Mesothelial cell of epicardium (in vitro differentiated cells): ENCODE data around the gene ARHGEF3. TPM values are rescaled to one million over a fixed set of nuclear protein-coding genes. Genes with fewer than 3 reads are reported as not detected.

Experiments used
- DNase-seq, 2 experiments: peaks; one replicate each; pipeline ENCODE4 v3.0.0; 2021; ENCODE audit warnings: low spot score in 2 of 2; ENCODE audit not compliant: unreplicated experiment in 2 of 2
- H3K27ac Mint-ChIP-seq: 2 replicates; pipeline ENCODE4 v1.8.0; 2021; ENCODE audit warnings: mixed read lengths
- H3K27me3 Mint-ChIP-seq: 2 replicates; pipeline ENCODE4 v1.8.0; 2021; ENCODE audit warnings: low read depth, mixed read lengths
- H3K36me3 Mint-ChIP-seq: 2 replicates; pipeline ENCODE4 v1.8.0; 2021; ENCODE audit warnings: mixed read lengths
- H3K4me1 Mint-ChIP-seq: 2 replicates; pipeline ENCODE4 v1.8.0; 2021; ENCODE audit warnings: mixed read lengths
- H3K4me3 Mint-ChIP-seq: 2 replicates; pipeline ENCODE4 v1.8.0; 2021; ENCODE audit warnings: mild to moderate bottlenecking, moderate library complexity, mixed read lengths
- H3K9me3 Mint-ChIP-seq: 2 replicates; pipeline ENCODE4 v1.8.0; 2021; ENCODE audit warnings: mixed read lengths
- CTCF ChIP-seq: fragments of 200-600 bp; sonication (generic); IDR thresholded peaks from one replicate; pipeline ENCODE4 v1.5.0; 2021; ENCODE audit warnings: antibody characterized with exemption; ENCODE audit not compliant: unreplicated experiment
- total RNA-seq: library from RNA; stranded (reverse); gene quantifications from 3 replicates; pipeline ENCODE4 v1.2.1, GENCODE V29; 2021

The ARHGEF3 gene
- total RNA-seq, 1 donor from 2014 or later: 29.0 TPM

- DNase-seq: no peak
- Mint-ChIP-seq H3K4me3 (no peak overlapping the region), H3K27ac (peak overlapping the region; percentile 51), H3K4me1 (peaks cover 40% of the 10 kb centered on the region), H3K9me3 (no peaks in the 10 kb centered on the region), H3K36me3 (no peaks in the 10 kb centered on the region), H3K27me3 (no peaks in the 10 kb centered on the region)
- TF ChIP-seq CTCF: no peak
Measured at GRCh38 chr3:56825567-56826438, 24.1 kb upstream of the ARHGEF3 start.

DNA sequence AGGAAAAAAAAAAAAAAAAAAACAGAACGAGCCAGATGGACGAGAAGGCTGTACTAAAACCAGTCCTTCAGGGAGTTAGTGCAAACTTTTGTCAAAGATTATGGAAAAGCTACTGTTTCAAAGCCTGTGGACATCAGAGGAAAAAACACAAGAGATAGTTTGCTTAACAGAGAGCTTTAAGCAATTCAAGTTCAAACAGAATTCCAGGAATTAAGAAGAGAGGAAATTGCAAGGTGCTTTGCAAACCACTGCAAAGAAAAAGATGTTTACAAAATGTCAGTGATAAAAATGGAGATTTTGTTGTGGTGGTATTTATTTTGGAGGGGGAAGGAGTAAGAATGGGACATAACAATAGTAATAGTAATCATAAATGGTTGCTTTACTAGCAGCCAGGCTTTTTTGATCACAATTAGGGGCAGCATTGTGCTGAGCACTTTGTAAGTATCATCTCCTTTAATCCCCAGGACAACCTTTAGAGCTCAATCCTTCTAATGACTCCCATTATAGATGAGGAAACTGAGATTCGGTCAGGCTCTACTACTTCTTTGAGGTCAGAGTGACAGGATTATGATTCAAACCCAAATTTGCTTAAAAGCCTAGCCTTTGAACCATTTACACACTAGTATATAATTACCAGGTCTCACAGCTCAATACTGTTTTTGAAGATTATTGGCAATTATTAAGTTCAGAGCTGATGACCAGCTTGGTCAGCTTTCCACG is 22.4 kb upstream of the ARHGEF3 start:
- peaks cover 37% of the 10 kb centered on the region for H3K4me1 Mint-ChIP-seq
- H3K27me3 Mint-ChIP-seq: no peaks in the 10 kb centered on the region
- H3K36me3 Mint-ChIP-seq: no peaks in the 10 kb centered on the region
- H3K27ac Mint-ChIP-seq: peak overlapping the region; percentile 84
- no peak overlapping the region for H3K4me3 Mint-ChIP-seq
- no peak for TF ChIP-seq CTCF
- no peak for DNase-seq
- no peaks in the 10 kb centered on the region for H3K9me3 Mint-ChIP-seq

- Mint-ChIP-seq H3K4me1 (peaks cover 42% of the 10 kb centered on the region), H3K4me3 (no peak overlapping the region), H3K27ac (peak overlapping the region; percentile 84), H3K36me3 (no peaks in the 10 kb centered on the region), H3K9me3 (no peaks in the 10 kb centered on the region), H3K27me3 (no peaks in the 10 kb centered on the region)
- no peak for DNase-seq
- no peak for TF ChIP-seq CTCF
Measured at GRCh38 chr3:56823421-56823926, 21.7 kb upstream of the ARHGEF3 start.

DNA sequence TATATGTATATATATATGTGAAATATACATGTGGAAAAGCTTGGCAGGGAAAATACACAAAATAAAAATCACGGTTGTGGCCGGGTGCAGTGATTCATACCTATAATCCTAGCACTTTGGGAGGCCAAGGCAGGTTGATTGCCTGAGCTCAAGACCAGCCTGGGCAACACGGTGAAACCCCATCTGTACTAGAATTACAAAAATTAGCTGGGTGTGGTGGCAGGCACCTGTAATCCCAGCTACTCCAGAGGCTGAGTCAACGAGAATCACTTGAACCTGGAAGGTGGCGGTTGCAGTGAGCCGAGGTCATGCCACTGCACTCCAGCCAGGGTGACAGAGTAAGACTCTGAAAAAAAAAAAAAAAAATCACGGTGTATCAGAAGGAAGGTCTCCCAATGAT is 20.8 kb upstream of the ARHGEF3 start:
- Mint-ChIP-seq H3K9me3 (no peaks in the 10 kb centered on the region), H3K27me3 (no peaks in the 10 kb centered on the region), H3K27ac (no peak overlapping the region), H3K4me1 (peaks cover 47% of the 10 kb centered on the region), H3K36me3 (no peaks in the 10 kb centered on the region), H3K4me3 (no peak overlapping the region)
- no peak for DNase-seq
- no peak for TF ChIP-seq CTCF

DNA sequence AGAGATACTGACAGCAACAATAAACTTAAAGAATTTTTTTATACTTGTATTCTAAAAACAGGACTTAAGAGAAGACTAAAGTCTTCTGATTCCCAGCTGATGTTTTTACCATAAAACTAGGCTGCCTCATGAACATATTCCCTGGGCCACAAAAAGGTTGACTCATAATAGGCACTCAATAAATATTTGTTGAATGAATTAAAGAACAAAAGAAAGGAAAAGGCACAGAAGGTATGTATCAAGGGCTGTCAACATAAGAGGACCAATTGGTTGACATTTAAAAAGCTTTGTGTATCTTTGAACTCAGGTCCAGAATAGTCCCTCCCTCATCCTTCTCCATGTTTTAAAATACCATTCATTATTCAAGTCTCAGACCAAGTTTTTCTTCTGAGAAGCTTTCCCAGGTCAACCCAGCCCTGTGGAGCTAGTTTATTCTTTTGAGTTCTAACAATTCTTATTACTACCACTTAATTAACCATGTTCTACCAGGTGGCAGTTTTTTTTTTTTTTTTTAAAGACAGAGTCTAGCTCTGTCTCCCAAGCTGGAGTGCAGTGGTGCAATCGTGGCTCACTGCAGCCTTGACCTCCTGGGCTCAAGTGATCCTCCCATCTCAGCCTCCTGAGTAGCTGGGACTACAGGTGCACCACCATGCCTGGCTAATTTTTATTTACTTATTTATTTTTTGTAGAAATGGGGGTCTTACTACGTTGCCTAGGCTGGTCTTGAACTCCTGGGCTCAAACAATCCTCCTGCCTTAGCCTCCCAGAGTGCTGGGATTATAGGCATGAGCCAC is 17.5 kb upstream of the ARHGEF3 start:
- no peak for TF ChIP-seq CTCF
- Mint-ChIP-seq H3K27ac (peak overlapping the region; percentile 18), H3K27me3 (no peaks in the 10 kb centered on the region)

More for the DNA sequence above, 17.5 kb upstream of the ARHGEF3 start:
- H3K4me3 Mint-ChIP-seq: no peak overlapping the region
- H3K4me1 Mint-ChIP-seq: peaks cover 32% of the 10 kb centered on the region
- DNase-seq: no peak
- H3K36me3 Mint-ChIP-seq: no peaks in the 10 kb centered on the region
- no peaks in the 10 kb centered on the region for H3K9me3 Mint-ChIP-seq
